Right lobe of liver (tissue), 6 donors: ENCODE results near the gene PDE6H. TPM values are rescaled to one million over a fixed set of nuclear protein-coding genes. Genes with fewer than 3 reads are reported as not detected.

Experiments used
- ATAC-seq, 4 donors: fragments of 200-7000 bp; cut with Tn5 transposase; one replicate each; pipeline ENCODE4 v1.9.1; 2020; ENCODE audit warnings: mild to moderate bottlenecking in 4 of 4, moderate library complexity in 4 of 4
- DNase-seq, 3 donors: peaks; one replicate each; pipeline ENCODE4 v3.0.0-alpha.2; 2020
- H3K27ac ChIP-seq, 3 donors: fragments of 200-600 bp; one replicate each; pipeline ENCODE4 v1.8.0; 2022
- H3K27me3 ChIP-seq, 2 donors: fragments of 200-600 bp; one replicate each; pipeline ENCODE4 v1.8.0; 2022
- H3K36me3 ChIP-seq, 4 donors: fragments of 200-600 bp; sonication (generic) in 1 of 4; one replicate each; pipeline versions ENCODE4 v1.5.1 to v1.8.0; 2017 to 2022; ENCODE audit warnings: control low read depth in 1 of 4
- H3K4me1 ChIP-seq, 4 donors: fragments of 200-600 bp; sonication (generic) in 1 of 4; one replicate each; pipeline versions ENCODE4 v1.5.1 to v1.8.0; 2017 to 2022; ENCODE audit warnings: control low read depth in 1 of 4
- H3K4me3 ChIP-seq, 3 donors: fragments of 200-600 bp; one replicate each; pipeline ENCODE4 v1.8.0; 2022
- H3K9me3 ChIP-seq, 4 donors: fragments of 200-600 bp; sonication (generic) in 1 of 4; one replicate each; pipeline versions ENCODE4 v1.5.1 to v1.8.0; 2017 to 2022; ENCODE audit warnings: control low read depth in 1 of 4
- CTCF ChIP-seq, 4 donors: fragments of 200-600 bp in 3 of 4; fragments of 450-650 bp in 1 of 4; IDR thresholded peaks; one replicate each; pipeline versions ENCODE4 v1.5.1 to v1.8.0; 2016 to 2022; ENCODE audit warnings: antibody characterized with exemption in 4 of 4, mild to moderate bottlenecking in 2 of 4
- POLR2A ChIP-seq: fragments of 450-650 bp; IDR thresholded peaks from one replicate; pipeline ENCODE4 v1.6.1; 2017; ENCODE audit warnings: antibody characterized with exemption, mild to moderate bottlenecking
- WGBS: methylation state at CpG from one replicate; pipeline ENCODE4 v1.1.6; 2018; ENCODE audit warnings: low coverage, low lambda C conversion rate; ENCODE audit not compliant: insufficient coverage; ENCODE audit errors: missing lambda C conversion rate; 5-methylcytosine and 5-hydroxymethylcytosine counted together
- intact Hi-C, 2 donors: fragments of 100-400 bp; cut with DNase I; formaldehyde crosslinking; loops; one replicate each; pipeline versions ENCODE4 v1.11.2 to v1.14.1; 2022
- total RNA-seq, 6 experiments: library from RNA; depleted of rRNA in 2 of 6; stranded (reverse); fragments of >200 nt in 2 of 6; fragmentation: NEBNext Ultra II Directional in 3 of 6; extraction: Animal tissue kit (Norgen Biotek cat#: 25700) in 3 of 6; gene quantifications; one replicate each; pipeline versions ENCODE4 v1.1.0 to v1.2.4, GENCODE V29; 2016 to 2023
- donor health status: DM: no; HTN: yes; CAD: no.
- donor health status: DM: no; HTN: no; CAD: no.
- donor health status: DM: no; HTN: no; CAD: no.
- donor health status: DM: no; HTN: yes; CAD: no.
- donor health status: DM: no; HTN: yes; CAD: no.

The PDE6H gene
- total RNA-seq, 6 experiments from 2014 or later: not detected

- Histone ChIP-seq H3K9me3 (no peaks in the 10 kb centered on the region), H3K36me3 (no peaks in the 10 kb centered on the region), H3K4me3 (no peak overlapping the region), H3K27ac (no peak overlapping the region), H3K4me1 (no peaks in the 10 kb centered on the region), H3K27me3 (no peaks in the 10 kb centered on the region)
- TF ChIP-seq POLR2A: no peak
- TF ChIP-seq CTCF (IDR thresholded peaks at IDR 0.05): no peak
- DNase-seq (no peak), ATAC-seq (no peak)
- intact Hi-C loops: no loop called here
- 37% methylated on average over 2 of the region's 2 CpGs for WGBS
Observed at GRCh38 chr12:15004421-15004820, 31.6 kb downstream of the PDE6H start.

GRCh38 chr12:15005064-15005463, 32.2 kb downstream of the PDE6H start:
- DNase-seq (no peak), ATAC-seq (no peak)
- Histone ChIP-seq H3K36me3 (no peaks in the 10 kb centered on the region), H3K9me3 (no peaks in the 10 kb centered on the region), H3K27me3 (no peaks in the 10 kb centered on the region), H3K27ac (no peak overlapping the region), H3K4me3 (no peak overlapping the region), H3K4me1 (no peaks in the 10 kb centered on the region)
- intact Hi-C loops: no loop called here
- TF ChIP-seq POLR2A: no peak
- no peak for TF ChIP-seq CTCF (IDR thresholded peaks at IDR 0.05)

GRCh38 chr12:15007551-15007950, 34.7 kb downstream of the PDE6H start:
- Histone ChIP-seq H3K4me1 (no peaks in the 10 kb centered on the region), H3K4me3 (no peak overlapping the region), H3K27me3 (no peaks in the 10 kb centered on the region), H3K27ac (no peak overlapping the region), H3K9me3 (no peaks in the 10 kb centered on the region), H3K36me3 (no peaks in the 10 kb centered on the region)
- WGBS: 50% methylated on average over 3 of the region's 3 CpGs
- ATAC-seq (no peak), DNase-seq (no peak)
- TF ChIP-seq CTCF (IDR thresholded peaks at IDR 0.05) (no peak), POLR2A (no peak)
- intact Hi-C loops: no loop called here

GRCh38 chr12:15011162-15011561, 38.3 kb downstream of the PDE6H start:
- intact Hi-C loops: no loop called here
- H3K9me3 ChIP-seq: no peaks in the 10 kb centered on the region
- no peaks in the 10 kb centered on the region for H3K4me1 ChIP-seq
- H3K4me3 ChIP-seq: no peak overlapping the region
- DNase-seq: no peak
- ATAC-seq: peak in 1 of 4 donors; percentile 39
- H3K27me3 ChIP-seq: no peaks in the 10 kb centered on the region
- no peak overlapping the region for H3K27ac ChIP-seq
- TF ChIP-seq POLR2A: no peak
- TF ChIP-seq CTCF (IDR thresholded peaks at IDR 0.05): peak in 1 of 4 donors; percentile 18
- no peaks in the 10 kb centered on the region for H3K36me3 ChIP-seq

GRCh38 chr12:15013634-15014179, 40.9 kb downstream of the PDE6H start:
- H3K4me3 ChIP-seq: no peak overlapping the region
- DNase-seq (no peak), ATAC-seq (no peak)
- H3K4me1 ChIP-seq: no peaks in the 10 kb centered on the region
- 42% methylated on average over 4 of the region's 4 CpGs for WGBS
- H3K27me3 ChIP-seq: no peaks in the 10 kb centered on the region
- no peaks in the 10 kb centered on the region for H3K9me3 ChIP-seq
- TF ChIP-seq CTCF (IDR thresholded peaks at IDR 0.05) (no peak), POLR2A (no peak)
- no peak overlapping the region for H3K27ac ChIP-seq
- intact Hi-C loops: no loop called here
- no peaks in the 10 kb centered on the region for H3K36me3 ChIP-seq
